Measurements from ENCODE around the gene RAB4B.
"Not testable (repeated sequence)": the region's sequence is repeated elsewhere in the genome, so short reads cannot be mapped to it uniquely, and the experiment has no call there.

DNA sequence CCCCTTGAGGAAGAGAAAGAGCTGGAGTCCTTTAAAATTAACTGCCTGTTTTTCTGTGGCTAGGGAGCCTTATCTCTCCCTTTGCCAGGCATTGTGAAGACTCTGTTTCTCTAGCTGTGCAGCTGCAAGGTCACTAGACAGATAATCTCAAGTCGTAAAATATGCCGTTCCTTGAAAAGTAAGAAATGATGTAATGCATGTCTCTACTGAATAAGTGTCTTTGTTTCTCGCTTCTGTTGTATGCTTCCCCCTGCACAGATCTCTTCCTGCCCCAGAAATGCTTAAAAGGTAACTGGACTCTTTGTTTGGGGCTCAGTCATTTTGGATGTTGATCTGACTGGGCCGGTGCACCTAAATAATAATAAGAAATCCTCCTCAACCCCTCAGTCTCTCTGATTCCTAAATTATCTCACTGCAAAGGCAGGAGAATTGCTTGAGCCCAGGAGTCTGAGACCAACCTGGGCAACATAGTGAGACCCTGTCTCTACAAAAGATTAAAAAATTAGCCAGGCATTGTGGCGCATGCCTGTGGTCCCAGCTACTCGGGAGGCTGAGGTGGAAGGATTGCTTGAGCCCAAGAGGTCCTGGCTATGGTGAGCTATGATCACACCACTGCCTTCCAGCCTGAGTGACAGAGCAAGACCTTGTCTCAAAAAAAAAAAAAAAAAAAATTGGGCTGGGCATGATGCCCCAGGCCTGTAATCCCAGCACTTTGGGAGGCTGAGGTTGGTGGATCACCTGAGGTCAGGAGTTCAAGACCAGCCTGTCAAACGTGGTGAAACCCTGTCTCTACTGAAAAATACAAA, 55.9 kb downstream of the RAB4B start:
- TF ChIP-seq, protein P1, sequence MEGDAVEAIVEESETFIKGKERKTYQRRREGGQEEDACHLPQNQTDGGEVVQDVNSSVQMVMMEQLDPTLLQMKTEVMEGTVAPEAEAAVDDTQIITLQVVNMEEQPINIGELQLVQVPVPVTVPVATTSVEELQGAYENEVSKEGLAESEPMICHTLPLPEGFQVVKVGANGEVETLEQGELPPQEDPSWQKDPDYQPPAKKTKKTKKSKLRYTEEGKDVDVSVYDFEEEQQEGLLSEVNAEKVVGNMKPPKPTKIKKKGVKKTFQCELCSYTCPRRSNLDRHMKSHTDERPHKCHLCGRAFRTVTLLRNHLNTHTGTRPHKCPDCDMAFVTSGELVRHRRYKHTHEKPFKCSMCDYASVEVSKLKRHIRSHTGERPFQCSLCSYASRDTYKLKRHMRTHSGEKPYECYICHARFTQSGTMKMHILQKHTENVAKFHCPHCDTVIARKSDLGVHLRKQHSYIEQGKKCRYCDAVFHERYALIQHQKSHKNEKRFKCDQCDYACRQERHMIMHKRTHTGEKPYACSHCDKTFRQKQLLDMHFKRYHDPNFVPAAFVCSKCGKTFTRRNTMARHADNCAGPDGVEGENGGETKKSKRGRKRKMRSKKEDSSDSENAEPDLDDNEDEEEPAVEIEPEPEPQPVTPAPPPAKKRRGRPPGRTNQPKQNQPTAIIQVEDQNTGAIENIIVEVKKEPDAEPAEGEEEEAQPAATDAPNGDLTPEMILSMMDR (conservative IDR thresholded peaks at IDR 0.05 in 1 of 2, IDR thresholded peaks at IDR 0.05 in 1 of 2; ENCODE audit: low read depth in 1 of 2, low read length in 2 of 2): not testable (repeated sequence)
- TF ChIP-seq EZH2 (IDR thresholded peaks at IDR 0.05; ENCODE audit: low read length, missing control alignments): not testable (repeated sequence)
